ENCODE data around the gene AP1G2.

AP1G2 gene

DNA sequence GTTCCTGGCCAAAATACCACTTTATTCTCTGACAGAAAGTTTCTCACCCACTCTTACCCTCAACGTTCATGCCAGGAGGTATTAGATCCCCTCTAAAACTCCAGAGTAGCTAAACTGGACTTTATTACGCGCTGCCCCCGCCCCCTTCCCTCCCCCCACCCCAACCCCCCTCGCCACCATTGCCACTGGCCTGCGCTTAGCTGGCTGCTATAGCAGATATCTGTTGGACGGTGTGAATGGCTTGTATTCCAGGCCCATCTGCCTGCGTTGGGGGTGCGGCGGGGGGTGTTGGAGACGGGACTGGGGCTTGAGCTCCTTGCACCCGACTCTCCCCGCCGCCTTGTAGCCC, 12.1 kb downstream of the AP1G2 start:
- DNase-seq (ENCODE audit: insufficient read length, low spot score) (no peak), FAIRE-seq (no peak)
- TF ChIP-seq, protein P1, sequence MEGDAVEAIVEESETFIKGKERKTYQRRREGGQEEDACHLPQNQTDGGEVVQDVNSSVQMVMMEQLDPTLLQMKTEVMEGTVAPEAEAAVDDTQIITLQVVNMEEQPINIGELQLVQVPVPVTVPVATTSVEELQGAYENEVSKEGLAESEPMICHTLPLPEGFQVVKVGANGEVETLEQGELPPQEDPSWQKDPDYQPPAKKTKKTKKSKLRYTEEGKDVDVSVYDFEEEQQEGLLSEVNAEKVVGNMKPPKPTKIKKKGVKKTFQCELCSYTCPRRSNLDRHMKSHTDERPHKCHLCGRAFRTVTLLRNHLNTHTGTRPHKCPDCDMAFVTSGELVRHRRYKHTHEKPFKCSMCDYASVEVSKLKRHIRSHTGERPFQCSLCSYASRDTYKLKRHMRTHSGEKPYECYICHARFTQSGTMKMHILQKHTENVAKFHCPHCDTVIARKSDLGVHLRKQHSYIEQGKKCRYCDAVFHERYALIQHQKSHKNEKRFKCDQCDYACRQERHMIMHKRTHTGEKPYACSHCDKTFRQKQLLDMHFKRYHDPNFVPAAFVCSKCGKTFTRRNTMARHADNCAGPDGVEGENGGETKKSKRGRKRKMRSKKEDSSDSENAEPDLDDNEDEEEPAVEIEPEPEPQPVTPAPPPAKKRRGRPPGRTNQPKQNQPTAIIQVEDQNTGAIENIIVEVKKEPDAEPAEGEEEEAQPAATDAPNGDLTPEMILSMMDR (IDR thresholded peaks at IDR 0.05; ENCODE audit: insufficient read depth, missing control alignments) = no peak

- TF ChIP-seq, protein P1 (IDR thresholded peaks at IDR 0.05; ENCODE audit: insufficient read depth, missing control alignments) = no peak
- DNase-seq (ENCODE audit: insufficient read length, low spot score) (peak; percentile 92), FAIRE-seq (no peak)
These were observed 16.1 kb downstream of the AP1G2 start, which contains the start of gene ZFHX2 for GRCh38 chr14:23551266-23552028. Gene ZFHX2 (minus strand): TSS chr14:23551765. CDS start chr14:23535325, 16,440 bp downstream.

DNA sequence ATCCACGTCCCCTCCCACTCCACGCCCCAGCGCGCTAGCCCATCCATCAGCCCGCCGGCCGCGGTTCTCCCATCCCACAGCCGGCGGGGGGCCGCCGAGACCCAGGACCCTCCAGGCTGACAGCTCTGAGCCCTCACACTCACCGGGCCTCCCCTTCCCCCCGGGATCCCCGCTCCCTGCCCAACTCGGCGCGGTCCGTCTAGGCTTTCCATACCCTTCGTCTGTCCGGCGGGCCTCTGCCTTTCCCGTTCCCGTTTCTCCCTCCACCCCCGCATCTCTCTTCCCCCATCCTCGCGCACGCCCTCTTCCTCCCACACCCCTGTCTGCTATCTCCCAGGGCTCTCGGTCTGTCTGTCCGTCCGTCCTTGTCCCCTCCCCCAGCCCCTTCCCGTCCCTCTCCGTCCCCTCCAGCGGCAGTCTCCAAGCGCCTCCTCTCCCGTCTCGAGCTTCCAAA, 16.8 kb downstream of the AP1G2 start:
- FAIRE-seq = no peak

GRCh38 chr14:23550131-23550811, 17.3 kb downstream of the AP1G2 start:
- no peak for DNase-seq (ENCODE audit: insufficient read length, low spot score)
- TF ChIP-seq, protein P1 (IDR thresholded peaks at IDR 0.05; ENCODE audit: insufficient read depth, missing control alignments) = no peak

More for the DNA sequence above, 16.8 kb downstream of the AP1G2 start:
- TF ChIP-seq, protein P1 (IDR thresholded peaks at IDR 0.05; ENCODE audit: insufficient read depth, missing control alignments) = no peak
- DNase-seq (ENCODE audit: insufficient read length, low spot score) = no peak

GRCh38 chr14:23548351-23549318, 19.0 kb downstream of the AP1G2 start:
- TF ChIP-seq, protein P1 (IDR thresholded peaks at IDR 0.05; ENCODE audit: insufficient read depth, missing control alignments) = no peak
- FAIRE-seq (no peak), DNase-seq (ENCODE audit: insufficient read length, low spot score) (no peak)

More at GRCh38 chr14:23550131-23550811, 17.3 kb downstream of the AP1G2 start:
- no peak for FAIRE-seq

DNA sequence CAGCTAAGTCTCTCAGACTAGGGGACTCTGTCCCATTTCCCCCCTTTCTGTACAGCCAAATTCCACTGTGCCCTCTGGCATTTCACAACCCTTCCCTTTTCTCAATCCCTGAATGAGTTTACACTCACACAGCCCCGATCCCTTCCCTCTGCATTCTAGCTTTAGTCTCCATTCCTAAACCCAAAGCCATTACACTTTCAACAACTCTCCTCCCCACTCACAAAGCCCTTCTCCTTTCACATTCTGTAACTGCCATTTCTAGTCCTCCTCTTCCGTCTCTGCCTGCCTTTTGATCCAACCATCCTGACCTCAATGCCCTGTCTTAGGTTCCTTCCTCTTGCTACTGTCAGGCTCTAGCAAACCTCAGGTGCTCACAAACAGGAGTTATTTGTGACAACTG, 19.7 kb downstream of the AP1G2 start:
- no peak for DNase-seq (ENCODE audit: insufficient read length, low spot score)

More for the DNA sequence above, 19.7 kb downstream of the AP1G2 start:
- no peak for FAIRE-seq
- TF ChIP-seq, protein P1 (IDR thresholded peaks at IDR 0.05; ENCODE audit: insufficient read depth, missing control alignments) = no peak
